ENCODE measurements around the gene MRGPRE.
"Not testable (repeated sequence)": the region's sequence is repeated elsewhere in the genome, so short reads cannot be mapped to it uniquely, and the experiment has no call there.

- TF ChIP-seq CTCF (IDR thresholded peaks at IDR 0.05; ENCODE audit: low read depth, low read length, missing input control); MAX (IDR thresholded peaks at IDR 0.05); ATF3 (IDR thresholded peaks at IDR 0.05); FOXA1 (IDR thresholded peaks at IDR 0.05): not testable (repeated sequence)
These were observed 46.7 kb upstream of the MRGPRE start for GRCh38 chr11:3278922-3279321.
